Measurements from ENCODE around the gene EXO1.
"Not testable (repeated sequence)": the region's sequence is repeated elsewhere in the genome, so short reads cannot be mapped to it uniquely, and the experiment has no call there.

EXO1 gene

GRCh38 chr1:241846375-241846774 lies 1.6 kb upstream of the EXO1 start:
- Histone ChIP-seq H3K27ac (ENCODE audit: low read depth, low read length) (no peak overlapping the region), H3K9ac (ENCODE audit: low read length in 5 of 5) (no peak overlapping the region), H3K27me3 (ENCODE audit: control insufficient read depth in 5 of 5, insufficient read depth in 4 of 5, low read length in 5 of 5) (peaks cover 0 to 7% (median 0%) of the 10 kb centered on the region in 5 donors), H3K4me3 (ENCODE audit: low read depth in 1 of 5, low read length in 5 of 5) (no peak overlapping the region), H3K9me3 (ENCODE audit: control insufficient read depth in 5 of 5, low read length in 5 of 5) (no peaks in the 10 kb centered on the region), H3K4me1 (ENCODE audit: control insufficient read depth in 5 of 5, insufficient read depth in 5 of 5, low read length in 5 of 5) (peaks cover 5 to 13% (median 12%) of the 10 kb centered on the region in 5 donors), H3K36me3 (ENCODE audit: control insufficient read depth in 5 of 5, insufficient read depth in 5 of 5, low read length in 5 of 5) (no peaks in the 10 kb centered on the region)

- peaks cover 0 to 7% (median 0%) of the 10 kb centered on the region in 5 donors for H3K27me3 ChIP-seq (ENCODE audit: control insufficient read depth in 5 of 5, insufficient read depth in 4 of 5, low read length in 5 of 5)
- H3K4me1 ChIP-seq (ENCODE audit: control insufficient read depth in 5 of 5, insufficient read depth in 5 of 5, low read length in 5 of 5), result peaks cover 5 to 13% (median 12%) of the 10 kb centered on the region in 5 donors
- H3K9ac ChIP-seq (ENCODE audit: low read length in 5 of 5), result peak overlapping the region in 3 of 5 donors; percentile 24 to 87 (median 82)
- no peaks in the 10 kb centered on the region for H3K9me3 ChIP-seq (ENCODE audit: control insufficient read depth in 5 of 5, low read length in 5 of 5)
- peak overlapping the region; percentile 56 to 95 (median 81) for H3K4me3 ChIP-seq (ENCODE audit: low read depth in 1 of 5, low read length in 5 of 5)
- no peaks in the 10 kb centered on the region for H3K36me3 ChIP-seq (ENCODE audit: control insufficient read depth in 5 of 5, insufficient read depth in 5 of 5, low read length in 5 of 5)
- no peak overlapping the region for H3K27ac ChIP-seq (ENCODE audit: low read depth, low read length)
Measured at GRCh38 chr1:241846862-241847539, 1.0 kb upstream of the EXO1 start.

- Histone ChIP-seq H3K9me3 (ENCODE audit: control insufficient read depth in 5 of 5, low read length in 5 of 5) (no peaks in the 10 kb centered on the region), H3K9ac (ENCODE audit: low read length in 5 of 5) (peak overlapping the region in 4 of 5 donors; percentile 64 to 87 (median 80)), H3K27ac (ENCODE audit: low read depth, low read length) (peak overlapping the region; percentile 92), H3K4me3 (ENCODE audit: low read depth in 1 of 5, low read length in 5 of 5) (peak overlapping the region; percentile 56 to 95 (median 81)), H3K36me3 (ENCODE audit: control insufficient read depth in 5 of 5, insufficient read depth in 5 of 5, low read length in 5 of 5) (no peaks in the 10 kb centered on the region), H3K4me1 (ENCODE audit: control insufficient read depth in 5 of 5, insufficient read depth in 5 of 5, low read length in 5 of 5) (peaks cover 5 to 13% (median 12%) of the 10 kb centered on the region in 5 donors), H3K27me3 (ENCODE audit: control insufficient read depth in 5 of 5, insufficient read depth in 4 of 5, low read length in 5 of 5) (peaks cover 0 to 7% (median 0%) of the 10 kb centered on the region in 5 donors)
Measured at GRCh38 chr1:241847540-241847795, 536 bp upstream of the EXO1 start.

GRCh38 chr1:241848686-241849344 lies 811 bp downstream of the EXO1 start:
- peak overlapping the region in 1 of 5 donors; percentile 87 for H3K9ac ChIP-seq (ENCODE audit: low read length in 5 of 5)
- peaks cover 5 to 13% (median 12%) of the 10 kb centered on the region in 5 donors for H3K4me1 ChIP-seq (ENCODE audit: control insufficient read depth in 5 of 5, insufficient read depth in 5 of 5, low read length in 5 of 5)
- peak overlapping the region in 3 of 5 donors; percentile 56 to 95 (median 80) for H3K4me3 ChIP-seq (ENCODE audit: low read depth in 1 of 5, low read length in 5 of 5)
- H3K27me3 ChIP-seq (ENCODE audit: control insufficient read depth in 5 of 5, insufficient read depth in 4 of 5, low read length in 5 of 5), result peaks cover 0 to 7% (median 0%) of the 10 kb centered on the region in 5 donors
- H3K27ac ChIP-seq (ENCODE audit: low read depth, low read length), result no peak overlapping the region
- H3K36me3 ChIP-seq (ENCODE audit: control insufficient read depth in 5 of 5, insufficient read depth in 5 of 5, low read length in 5 of 5), result no peaks in the 10 kb centered on the region
- no peaks in the 10 kb centered on the region for H3K9me3 ChIP-seq (ENCODE audit: control insufficient read depth in 5 of 5, low read length in 5 of 5)

GRCh38 chr1:241849345-241849695 lies 1.3 kb downstream of the EXO1 start:
- H3K9ac ChIP-seq (ENCODE audit: low read length in 5 of 5), result no peak overlapping the region

GRCh38 chr1:241855545-241856140 lies 7.6 kb downstream of the EXO1 start:
- H3K36me3 ChIP-seq (ENCODE audit: control insufficient read depth in 5 of 5, insufficient read depth in 5 of 5, low read length in 5 of 5); H3K27ac ChIP-seq (ENCODE audit: low read depth, low read length); H3K27me3 ChIP-seq (ENCODE audit: control insufficient read depth in 5 of 5, insufficient read depth in 4 of 5, low read length in 5 of 5); H3K9me3 ChIP-seq (ENCODE audit: control insufficient read depth in 5 of 5, low read length in 5 of 5); H3K4me3 ChIP-seq (ENCODE audit: low read depth in 1 of 5, low read length in 5 of 5); H3K4me1 ChIP-seq (ENCODE audit: control insufficient read depth in 5 of 5, insufficient read depth in 5 of 5, low read length in 5 of 5); H3K9ac ChIP-seq (ENCODE audit: low read length in 5 of 5): not testable (repeated sequence)

More at GRCh38 chr1:241849345-241849695, 1.3 kb downstream of the EXO1 start:
- Histone ChIP-seq H3K36me3 (ENCODE audit: control insufficient read depth in 5 of 5, insufficient read depth in 5 of 5, low read length in 5 of 5) (no peaks in the 10 kb centered on the region), H3K4me3 (ENCODE audit: low read depth in 1 of 5, low read length in 5 of 5) (no peak overlapping the region), H3K9me3 (ENCODE audit: control insufficient read depth in 5 of 5, low read length in 5 of 5) (no peaks in the 10 kb centered on the region), H3K27me3 (ENCODE audit: control insufficient read depth in 5 of 5, insufficient read depth in 4 of 5, low read length in 5 of 5) (peaks cover 0 to 7% (median 0%) of the 10 kb centered on the region in 5 donors), H3K4me1 (ENCODE audit: control insufficient read depth in 5 of 5, insufficient read depth in 5 of 5, low read length in 5 of 5) (peaks cover 5 to 13% (median 12%) of the 10 kb centered on the region in 5 donors), H3K27ac (ENCODE audit: low read depth, low read length) (no peak overlapping the region)

- Histone ChIP-seq H3K9me3 (ENCODE audit: control insufficient read depth in 5 of 5, low read length in 5 of 5) (no peaks in the 10 kb centered on the region), H3K4me3 (ENCODE audit: low read depth in 1 of 5, low read length in 5 of 5) (no peak overlapping the region), H3K27me3 (ENCODE audit: control insufficient read depth in 5 of 5, insufficient read depth in 4 of 5, low read length in 5 of 5) (no peaks in the 10 kb centered on the region), H3K9ac (ENCODE audit: low read length in 5 of 5) (no peak overlapping the region), H3K4me1 (ENCODE audit: control insufficient read depth in 5 of 5, insufficient read depth in 5 of 5, low read length in 5 of 5) (no peaks in the 10 kb centered on the region), H3K36me3 (ENCODE audit: control insufficient read depth in 5 of 5, insufficient read depth in 5 of 5, low read length in 5 of 5) (no peaks in the 10 kb centered on the region), H3K27ac (ENCODE audit: low read depth, low read length) (no peak overlapping the region)
Measured at GRCh38 chr1:241857131-241857530, 9.1 kb downstream of the EXO1 start.

- no peaks in the 10 kb centered on the region for H3K36me3 ChIP-seq (ENCODE audit: control insufficient read depth in 5 of 5, insufficient read depth in 5 of 5, low read length in 5 of 5)
- H3K27me3 ChIP-seq (ENCODE audit: control insufficient read depth in 5 of 5, insufficient read depth in 4 of 5, low read length in 5 of 5), result no peaks in the 10 kb centered on the region
- no peak overlapping the region for H3K27ac ChIP-seq (ENCODE audit: low read depth, low read length)
- no peaks in the 10 kb centered on the region for H3K4me1 ChIP-seq (ENCODE audit: control insufficient read depth in 5 of 5, insufficient read depth in 5 of 5, low read length in 5 of 5)
- H3K9ac ChIP-seq (ENCODE audit: low read length in 5 of 5), result no peak overlapping the region
- H3K9me3 ChIP-seq (ENCODE audit: control insufficient read depth in 5 of 5, low read length in 5 of 5), result no peaks in the 10 kb centered on the region
- no peak overlapping the region for H3K4me3 ChIP-seq (ENCODE audit: low read depth in 1 of 5, low read length in 5 of 5)
Measured at GRCh38 chr1:241860922-241861321, 12.9 kb downstream of the EXO1 start.

- H3K4me1 ChIP-seq (ENCODE audit: control insufficient read depth in 5 of 5, insufficient read depth in 5 of 5, low read length in 5 of 5), result no peaks in the 10 kb centered on the region
- no peaks in the 10 kb centered on the region for H3K9me3 ChIP-seq (ENCODE audit: control insufficient read depth in 5 of 5, low read length in 5 of 5)
- no peak overlapping the region for H3K27ac ChIP-seq (ENCODE audit: low read depth, low read length)
- no peaks in the 10 kb centered on the region for H3K36me3 ChIP-seq (ENCODE audit: control insufficient read depth in 5 of 5, insufficient read depth in 5 of 5, low read length in 5 of 5)
- no peak overlapping the region for H3K4me3 ChIP-seq (ENCODE audit: low read depth in 1 of 5, low read length in 5 of 5)
- no peaks in the 10 kb centered on the region for H3K27me3 ChIP-seq (ENCODE audit: control insufficient read depth in 5 of 5, insufficient read depth in 4 of 5, low read length in 5 of 5)
- no peak overlapping the region for H3K9ac ChIP-seq (ENCODE audit: low read length in 5 of 5)
Measured at GRCh38 chr1:241869022-241869421, 21.0 kb downstream of the EXO1 start.

- Histone ChIP-seq H3K27ac (ENCODE audit: low read depth, low read length) (no peak overlapping the region), H3K4me3 (ENCODE audit: low read depth in 1 of 5, low read length in 5 of 5) (no peak overlapping the region), H3K27me3 (ENCODE audit: control insufficient read depth in 5 of 5, insufficient read depth in 4 of 5, low read length in 5 of 5) (no peaks in the 10 kb centered on the region), H3K4me1 (ENCODE audit: control insufficient read depth in 5 of 5, insufficient read depth in 5 of 5, low read length in 5 of 5) (no peaks in the 10 kb centered on the region), H3K36me3 (ENCODE audit: control insufficient read depth in 5 of 5, insufficient read depth in 5 of 5, low read length in 5 of 5) (no peaks in the 10 kb centered on the region), H3K9me3 (ENCODE audit: control insufficient read depth in 5 of 5, low read length in 5 of 5) (no peaks in the 10 kb centered on the region), H3K9ac (ENCODE audit: low read length in 5 of 5) (no peak overlapping the region)
Measured at GRCh38 chr1:241870336-241870735, 22.3 kb downstream of the EXO1 start.
